CD4-positive, alpha-beta T cell treated with Interleukin-2 at 100 ng/mL for 4 hours (primary cell): ENCODE results near the gene C4BPA.

Source experiments
- DNase-seq: peaks from one replicate; pipeline ENCODE4 v3.0.0-alpha.2; 2020; ENCODE audit warnings: low spot score

The C4BPA gene

GRCh38 chr1:207124389-207124788 is 20.4 kb downstream of the C4BPA start:
- no peak for DNase-seq

- DNase-seq: no peak
These were observed 24.4 kb downstream of the C4BPA start for GRCh38 chr1:207128336-207128921.

- no peak for DNase-seq
These were observed 25.0 kb downstream of the C4BPA start for GRCh38 chr1:207129053-207129452.

GRCh38 chr1:207130252-207131036 is 26.4 kb downstream of the C4BPA start:
- DNase-seq: no peak

- no peak for DNase-seq
These were observed 27.1 kb downstream of the C4BPA start for GRCh38 chr1:207131163-207131562.

GRCh38 chr1:207134581-207134980 is 30.5 kb downstream of the C4BPA start:
- DNase-seq: no peak

- no peak for DNase-seq
These were observed 35.6 kb downstream of the C4BPA start for GRCh38 chr1:207139616-207140015.

GRCh38 chr1:207140536-207140935 is 36.5 kb downstream of the C4BPA start:
- DNase-seq: no peak

GRCh38 chr1:207145401-207146058 is 41.5 kb downstream of the C4BPA start:
- DNase-seq: no peak

- DNase-seq: no peak
These were observed 47.9 kb downstream of the C4BPA start for GRCh38 chr1:207151920-207152319.

- DNase-seq: no peak
These were observed 48.9 kb downstream of the C4BPA start for GRCh38 chr1:207152792-207153468.

GRCh38 chr1:207155028-207155427 is 51.0 kb downstream of the C4BPA start:
- no peak for DNase-seq

- no peak for DNase-seq
These were observed 52.1 kb downstream of the C4BPA start for GRCh38 chr1:207156095-207156494.

GRCh38 chr1:207156826-207157225 is 52.8 kb downstream of the C4BPA start:
- no peak for DNase-seq

- no peak for DNase-seq
These were observed 60.1 kb downstream of the C4BPA start for GRCh38 chr1:207164086-207164485.

- DNase-seq: no peak
These were observed 68.3 kb downstream of the C4BPA start for GRCh38 chr1:207172321-207172720.

- DNase-seq: no peak
These were observed 68.9 kb downstream of the C4BPA start for GRCh38 chr1:207172885-207173284.

GRCh38 chr1:207173396-207173795 is 69.4 kb downstream of the C4BPA start:
- DNase-seq: no peak

- DNase-seq: no peak
These were observed 70.9 kb downstream of the C4BPA start for GRCh38 chr1:207174913-207175312.

- DNase-seq: no peak
These were observed 75.0 kb downstream of the C4BPA start for GRCh38 chr1:207179036-207179435.

GRCh38 chr1:207181847-207182246 is 77.8 kb downstream of the C4BPA start:
- DNase-seq: no peak

- no peak for DNase-seq
These were observed 82.5 kb downstream of the C4BPA start for GRCh38 chr1:207186503-207186902.

GRCh38 chr1:207188901-207189300 is 84.9 kb downstream of the C4BPA start:
- DNase-seq: peak; percentile 6
